Skin of body (tissue), 2 donors: ENCODE results near the gene USP34. TPM values are rescaled to one million over a fixed set of nuclear protein-coding genes. Genes with fewer than 3 reads are reported as not detected.
"Not testable (repeated sequence)": the region's sequence is repeated elsewhere in the genome, so short reads cannot be mapped to it uniquely, and the experiment has no call there.

Experiments used
- DNase-seq: peaks from one replicate; lab custom pipeline; 2025; lab: John Stamatoyannopoulos, UW
- total RNA-seq: library from RNA; depleted of rRNA; stranded (reverse); fragments of >200 nt; gene quantifications from one replicate; pipeline ENCODE4 v1.2.3, GENCODE V29; 2014

USP34 gene
- total RNA-seq, 1 donor from 2014 or later: 133 TPM

- DNase-seq: no peak
These were observed 216.4 kb downstream of the USP34 start for GRCh38 chr2:61254536-61254935.

GRCh38 chr2:61253136-61253535 is 217.8 kb downstream of the USP34 start:
- DNase-seq: no peak

DNA sequence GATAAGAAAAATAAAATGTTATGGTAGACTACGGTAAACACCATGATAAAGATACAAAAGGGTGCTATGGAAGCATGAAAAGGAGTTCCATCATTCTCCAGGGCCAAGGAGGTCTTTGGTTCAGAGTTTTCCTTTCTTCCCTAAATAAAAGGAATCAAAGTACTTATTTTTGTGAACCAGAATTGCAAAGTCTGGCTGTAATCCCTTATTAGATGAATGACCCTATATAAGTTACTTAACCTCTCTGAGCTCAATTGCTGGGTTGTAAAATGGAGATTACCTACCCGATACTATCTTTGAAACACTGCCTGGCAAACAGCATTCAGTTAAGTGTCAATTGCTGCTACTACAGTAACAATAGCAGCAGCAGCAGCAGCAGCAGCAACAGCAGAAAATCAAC is 218.9 kb downstream of the USP34 start:
- DNase-seq: no peak

- no peak for DNase-seq
These were observed 221.3 kb downstream of the USP34 start for GRCh38 chr2:61249521-61250071.

DNA sequence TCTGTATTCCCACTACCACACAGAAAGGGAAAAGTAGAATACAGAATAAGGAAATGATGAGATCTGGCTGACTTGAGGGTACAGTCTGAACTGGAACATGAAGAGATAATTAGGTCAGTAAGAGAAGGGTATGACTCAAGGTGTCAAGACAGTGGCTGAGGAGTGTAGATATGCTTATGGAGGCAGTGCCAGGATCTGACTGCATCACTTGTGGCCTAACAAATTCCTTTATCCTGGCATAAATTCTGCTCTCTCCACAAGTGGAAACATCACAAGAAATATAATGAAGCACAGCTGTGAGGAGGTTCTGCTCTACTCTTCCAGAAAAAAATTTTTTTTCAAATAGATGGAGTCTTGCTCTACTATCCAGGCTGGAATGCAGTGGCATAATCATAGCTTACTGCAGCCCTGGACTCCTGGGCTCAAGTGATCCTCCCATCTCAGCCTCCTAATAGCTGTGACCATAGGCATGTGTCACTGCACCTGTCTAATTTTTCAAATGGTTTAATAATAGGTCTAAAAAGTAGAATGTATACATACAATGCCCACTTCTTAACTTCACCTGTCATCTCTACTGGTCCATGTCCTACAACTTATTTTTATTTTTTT is 223.6 kb downstream of the USP34 start:
- no peak for DNase-seq

DNA sequence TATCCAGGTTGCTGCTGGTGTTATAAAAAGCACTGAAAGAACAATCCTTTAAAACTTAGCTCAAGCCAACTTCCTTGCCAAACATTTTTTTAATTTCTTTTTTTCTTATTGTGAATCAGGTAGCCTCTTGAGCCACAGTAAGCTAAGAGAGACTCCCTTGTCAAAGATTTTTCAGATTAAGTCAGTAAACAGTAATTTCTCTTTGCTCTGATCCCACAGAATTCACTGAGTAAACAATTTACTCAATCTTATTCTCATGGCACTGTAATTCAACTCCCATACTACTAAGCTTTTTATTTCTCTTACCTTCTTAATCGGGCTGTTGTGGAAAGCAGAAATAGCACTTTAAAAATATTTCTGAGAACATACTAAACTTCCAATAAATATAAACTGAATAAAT is 226.2 kb downstream of the USP34 start:
- no peak for DNase-seq

GRCh38 chr2:61241266-61241665 is 229.6 kb downstream of the USP34 start:
- DNase-seq: no peak

GRCh38 chr2:61238219-61239012 is 232.5 kb downstream of the USP34 start:
- DNase-seq: no peak

DNA sequence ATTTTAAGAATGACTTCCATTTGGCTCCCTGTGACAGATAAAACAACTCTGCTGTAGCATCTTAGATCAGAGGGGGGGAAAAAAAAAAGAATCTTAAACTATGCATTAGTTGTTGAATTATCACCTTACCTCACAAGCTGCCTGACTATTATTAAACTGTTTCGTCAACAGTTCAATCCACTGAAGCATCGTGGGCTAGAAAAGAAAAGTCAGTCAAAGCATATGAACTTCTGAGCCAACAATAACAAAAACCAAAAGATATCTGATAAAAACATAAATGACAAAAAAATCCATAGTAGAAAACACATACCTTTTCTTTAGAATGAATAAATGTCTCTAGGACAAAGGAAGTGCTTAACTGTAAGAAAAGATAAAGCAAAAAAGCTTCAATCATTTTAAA is 235.2 kb downstream of the USP34 start:
- no peak for DNase-seq

GRCh38 chr2:61233581-61233980 is 237.3 kb downstream of the USP34 start:
- no peak for DNase-seq

GRCh38 chr2:61229936-61230335 is 241.0 kb downstream of the USP34 start:
- no peak for DNase-seq

- DNase-seq: no peak
These were observed 248.3 kb downstream of the USP34 start for GRCh38 chr2:61222567-61222966.

GRCh38 chr2:61221819-61222218 is 249.1 kb downstream of the USP34 start:
- DNase-seq: no peak

DNA sequence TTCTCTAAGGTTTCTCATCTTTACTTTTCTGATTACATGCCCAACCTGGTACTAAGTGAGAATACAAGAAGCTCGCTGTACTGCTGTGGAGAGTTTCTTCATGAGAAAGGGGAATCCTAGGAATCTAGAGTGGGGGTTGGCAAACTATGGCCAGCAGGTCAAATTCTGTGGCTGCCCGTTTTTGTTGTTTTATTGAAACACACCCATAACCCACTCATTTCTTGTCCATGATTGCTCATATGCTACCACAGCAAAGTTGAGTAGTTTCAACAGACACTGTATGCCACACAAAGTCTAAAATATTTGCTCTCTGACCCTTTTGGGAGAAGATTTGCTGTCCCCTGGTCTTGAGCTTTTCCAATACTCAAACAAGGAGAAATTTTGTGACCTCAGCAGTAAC is 250.1 kb downstream of the USP34 start:
- no peak for DNase-seq

DNA sequence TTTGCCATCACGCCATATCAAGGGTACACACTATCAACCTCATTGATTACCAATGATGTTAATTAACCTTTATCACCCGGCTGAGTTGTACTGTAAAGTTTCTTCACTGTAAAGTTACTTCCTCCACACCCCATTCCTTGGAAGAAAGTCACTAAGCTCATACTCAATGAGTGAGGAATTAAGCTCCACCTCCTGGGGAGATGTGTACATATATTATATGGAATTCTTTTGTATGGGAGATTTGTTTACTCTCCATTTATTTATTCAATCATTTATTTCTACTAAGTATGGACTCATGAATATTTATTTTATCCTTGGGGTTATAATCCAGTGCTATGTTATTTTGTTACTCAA is 252.1 kb downstream of the USP34 start:
- no peak for DNase-seq

- DNase-seq: no peak
These were observed 252.6 kb downstream of the USP34 start for GRCh38 chr2:61218076-61218816.

DNA sequence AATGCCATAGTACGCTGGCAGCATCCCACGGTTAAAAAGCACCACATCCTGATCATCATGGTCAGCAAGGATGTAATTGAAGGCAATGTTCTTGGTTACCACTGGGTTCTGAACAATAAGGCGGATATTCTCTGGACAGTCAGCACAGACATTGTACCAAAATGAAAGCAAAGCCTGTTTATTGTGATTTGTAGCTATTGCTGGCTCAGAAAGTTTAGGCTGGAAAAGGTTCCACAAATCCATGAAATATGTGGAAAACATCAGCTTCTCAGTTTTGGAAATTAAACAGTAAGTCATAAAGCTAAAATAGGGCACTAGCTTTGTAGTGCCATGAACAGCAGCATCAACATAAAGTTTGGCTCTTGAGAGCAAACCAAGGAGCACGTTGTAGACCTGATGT is 256.7 kb downstream of the USP34 start:
- DNase-seq: no peak

DNA sequence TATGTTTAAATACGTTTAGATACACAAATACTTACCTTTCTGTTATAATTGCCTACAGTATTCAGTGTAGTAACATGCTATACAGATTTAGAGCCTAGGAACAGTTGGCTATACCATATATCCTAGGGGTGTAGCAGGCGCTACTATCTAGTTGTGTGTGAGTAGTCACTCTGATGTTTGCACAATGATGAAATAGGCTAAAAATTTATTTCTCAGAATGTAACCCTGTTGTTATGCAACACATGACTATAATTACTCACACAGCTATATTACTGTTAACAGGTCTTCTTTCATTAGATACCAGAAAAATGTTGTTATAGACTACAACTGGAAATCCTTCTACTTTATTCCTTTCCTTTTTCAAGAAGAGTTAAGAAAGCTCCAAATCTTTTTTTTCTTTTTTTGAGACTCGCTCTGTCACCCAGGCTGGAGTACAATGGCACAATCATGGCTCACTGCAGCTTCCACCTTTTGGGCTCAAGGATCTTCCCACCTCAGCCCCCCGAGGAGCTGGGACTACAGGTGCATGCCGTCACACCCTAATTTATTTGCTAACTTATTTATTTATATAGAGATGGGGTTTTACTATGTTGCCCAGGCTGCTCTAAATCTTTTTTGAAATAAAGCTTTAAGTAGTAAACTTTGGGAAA is 260.4 kb downstream of the USP34 start:
- DNase-seq: no peak

DNA sequence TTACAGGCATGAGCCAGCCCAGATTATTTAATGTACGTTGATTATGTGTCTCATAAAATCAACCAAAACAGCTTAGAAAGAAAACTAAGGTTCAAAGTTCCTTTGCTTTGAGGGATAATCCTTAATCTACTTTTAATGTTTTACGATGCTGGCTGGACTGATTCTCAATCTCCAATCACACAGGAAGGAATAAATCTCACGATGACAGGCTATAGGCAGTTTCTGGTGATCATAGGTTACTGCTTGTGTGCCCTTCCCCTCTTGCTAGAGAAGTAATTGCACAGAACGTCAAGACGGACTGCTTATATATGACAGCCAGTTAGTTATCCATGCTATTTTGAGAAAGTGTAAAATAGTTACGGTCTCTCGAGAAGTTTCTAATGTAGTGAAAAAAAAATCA is 265.8 kb downstream of the USP34 start:
- DNase-seq: no peak

DNA sequence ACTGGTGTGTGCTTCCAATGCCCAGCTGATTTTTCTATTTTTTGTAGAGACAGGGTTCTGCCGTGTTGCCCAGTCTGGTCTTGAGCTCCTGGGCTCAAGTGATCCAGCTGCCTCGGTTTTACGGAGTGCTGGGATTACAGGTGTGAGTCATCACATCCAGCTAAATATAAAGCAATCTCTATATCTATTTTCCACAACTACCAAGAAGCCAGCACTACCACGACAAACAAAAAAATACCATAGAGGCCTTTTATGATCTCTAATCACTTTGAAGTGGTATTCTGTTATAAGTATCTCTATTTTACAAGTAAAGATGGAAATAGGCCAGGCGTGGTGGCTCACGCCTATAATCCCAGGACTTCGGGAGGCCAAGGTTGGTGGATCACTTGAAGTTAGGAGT is 274.2 kb downstream of the USP34 start:
- DNase-seq: no peak

- DNase-seq: not testable (repeated sequence)
These were observed 276.2 kb downstream of the USP34 start for GRCh38 chr2:61194646-61195045.
